H1 (cell line): ENCODE measurements around the gene ACTG2. TPM values are rescaled to one million over a fixed set of nuclear protein-coding genes. Genes with fewer than 3 reads are reported as not detected.
A peak's percentile ranks its signal among the peaks of the same experiment; 100 is the strongest.

Experiments
- CTCF ChIA-PET: fragments of 300-600 bp; sonication (Branson Sonifier 250); formaldehyde crosslinking; loops from one replicate; lab custom pipeline; 2021; ENCODE audit not compliant: partially characterized antibody; lab: Charles Lee
- POLR2A ChIA-PET: fragments of 300-600 bp; sonication (Branson Sonifier 250); formaldehyde crosslinking; loops from one replicate; lab custom pipeline; 2021; ENCODE audit warnings: inconsistent platforms; ENCODE audit not compliant: partially characterized antibody; lab: Charles Lee
- DNase-seq, 2 experiments: peaks; one replicate each; pipeline versions ENCODE4 v3.0.0 to v3.0.0-alpha.2; 2010 to 2022; ENCODE audit warnings: low spot score in 2 of 2, low read depth in 1 of 2, mixed read lengths in 1 of 2
- FAIRE-seq: peaks from 2 replicates; lab custom pipeline; 2011; peaks lifted over from hg19 to GRCh38; lab: Jason Lieb, UNC
- H2AFZ ChIP-seq: 2 replicates; pipeline ENCODE4 v1.8.1; 2012; ENCODE audit warnings: low read length, inconsistent platforms
- H2AK5ac ChIP-seq: 2 replicates; pipeline ENCODE4 v1.6.1; 2013; ENCODE audit warnings: low read depth, low read length
- H2BK120ac ChIP-seq: replicated peaks from 2 replicates; pipeline ENCODE3; 2013; ENCODE audit warnings: low read depth, low read length, inconsistent platforms
- H2BK12ac ChIP-seq: 2 replicates; pipeline ENCODE4 v1.6.1; 2013; ENCODE audit warnings: low read depth, low read length
- H2BK15ac ChIP-seq: 2 replicates; pipeline ENCODE4 v1.6.1; 2013; ENCODE audit warnings: low read length
- H2BK20ac ChIP-seq: 2 replicates; pipeline ENCODE4 v1.6.1; 2013; ENCODE audit warnings: low read length
- H2BK5ac ChIP-seq: 2 replicates; pipeline ENCODE4 v1.6.1; 2013; ENCODE audit warnings: low read depth, low read length
- H3K14ac ChIP-seq: 2 replicates; pipeline ENCODE4 v1.6.1; 2013; ENCODE audit warnings: inconsistent platforms; ENCODE audit not compliant: insufficient read length
- H3K18ac ChIP-seq: 2 replicates; pipeline ENCODE4 v1.6.1; 2013; ENCODE audit warnings: low read length; ENCODE audit errors: extremely low read depth
- H3K23ac ChIP-seq: 2 replicates; pipeline ENCODE4 v1.6.1; 2013; ENCODE audit warnings: inconsistent platforms; ENCODE audit not compliant: insufficient read length
- H3K23me2 ChIP-seq: 2 replicates; pipeline ENCODE4 v1.6.1; 2013; ENCODE audit warnings: low read depth, low read length
- H3K27ac ChIP-seq: 2 replicates; pipeline ENCODE4 v1.6.1; 2011; ENCODE audit warnings: low read depth, low read length, inconsistent platforms
- H3K27me3 ChIP-seq, 4 experiments: replicated peaks in 1 of 4; 1 replicate in 1 of 4; 2 replicates in 3 of 4; pipeline versions ENCODE4 v1.6.1 to v1.8.1; 2011 to 2013; ENCODE audit warnings: low read length in 3 of 4, mild to moderate bottlenecking in 3 of 4, inconsistent platforms in 2 of 4, mixed read lengths in 2 of 4, moderate library complexity in 1 of 4; ENCODE audit not compliant: control insufficient read depth in 3 of 4, insufficient read depth in 3 of 4; ENCODE audit errors: extremely low read depth in 1 of 4
- H3K36me3 ChIP-seq, 4 experiments: 2 replicates each; pipeline versions ENCODE4 v1.6.1 to v1.8.1; 2011 to 2013; ENCODE audit warnings: mild to moderate bottlenecking in 4 of 4, low read length in 3 of 4, moderate library complexity in 2 of 4, control low read depth in 1 of 4, inconsistent platforms in 1 of 4; ENCODE audit not compliant: insufficient read depth in 4 of 4, control insufficient read depth in 2 of 4
- H3K4ac ChIP-seq: replicated peaks from 2 replicates; pipeline ENCODE3; 2013; ENCODE audit warnings: low read length, low read depth, mixed read lengths, inconsistent platforms; ENCODE audit not compliant: insufficient read length
- H3K4me1 ChIP-seq, 4 experiments: replicated peaks in 1 of 4; 1 replicate in 1 of 4; 2 replicates in 3 of 4; pipeline versions ENCODE4 v1.6.1 to v1.8.1; 2011 to 2013; ENCODE audit warnings: low read length in 3 of 4, inconsistent platforms in 2 of 4, mixed read lengths in 1 of 4; ENCODE audit not compliant: insufficient read depth in 4 of 4, control insufficient read depth in 3 of 4
- H3K4me2 ChIP-seq, 2 experiments: 2 replicates each; pipeline versions ENCODE4 v1.6.1 to v1.8.1; 2011 to 2013; ENCODE audit warnings: low read depth in 2 of 2, low read length in 2 of 2, control low read depth in 1 of 2, inconsistent platforms in 1 of 2, mild to moderate bottlenecking in 1 of 2; ENCODE audit not compliant: insufficient read depth in 1 of 2
- H3K4me3 ChIP-seq, 4 experiments: fragments of 200-600, 300-600 bp in 1 of 4; sonication (generic), shearing (Covaris generic), sonication (Bioruptor Twin) in 1 of 4; 2 replicates each; pipeline versions ENCODE4 v1.5.1 to v1.8.1; 2011 to 2016; ENCODE audit warnings: low read length in 4 of 4, low read depth in 3 of 4, control low read depth in 2 of 4, inconsistent platforms in 2 of 4, mild to moderate bottlenecking in 2 of 4, mixed read lengths in 1 of 4, moderate library complexity in 1 of 4; ENCODE audit not compliant: insufficient read depth in 2 of 4; ENCODE audit errors: extremely low read depth in 1 of 4
- H3K56ac ChIP-seq: replicated peaks from 2 replicates; pipeline ENCODE3; 2013; ENCODE audit warnings: low read depth, mild to moderate bottlenecking, mixed read lengths, low read length, inconsistent platforms; ENCODE audit not compliant: insufficient read length
- H3K79me1 ChIP-seq: 2 replicates; pipeline ENCODE4 v1.6.1; 2013; ENCODE audit warnings: low read depth, low read length, control low read depth
- H3K79me2 ChIP-seq, 2 experiments: 2 replicates each; pipeline versions ENCODE4 v1.6.1 to v1.8.1; 2012 to 2013; ENCODE audit warnings: low read length in 2 of 2, mild to moderate bottlenecking in 2 of 2, inconsistent platforms in 1 of 2; ENCODE audit not compliant: insufficient read depth in 2 of 2, control insufficient read depth in 1 of 2
- H3K9ac ChIP-seq, 4 experiments: replicated peaks in 1 of 4; 1 replicate in 1 of 4; 2 replicates in 3 of 4; pipeline versions ENCODE4 v1.6.1 to v1.8.1; 2011 to 2013; ENCODE audit warnings: low read depth in 3 of 4, low read length in 3 of 4, control low read depth in 2 of 4, mild to moderate bottlenecking in 2 of 4, moderate library complexity in 2 of 4, inconsistent platforms in 1 of 4; ENCODE audit errors: extremely low read depth in 1 of 4
- H3K9me3 ChIP-seq, 2 experiments: 2 replicates each; pipeline versions ENCODE4 v1.6.1 to v1.8.1; 2012 to 2013; ENCODE audit warnings: mild to moderate bottlenecking in 2 of 2, moderate library complexity in 2 of 2, control low read depth in 1 of 2, inconsistent platforms in 1 of 2, low read depth in 1 of 2, low read length in 1 of 2, mixed read lengths in 1 of 2; ENCODE audit not compliant: insufficient read depth in 2 of 2
- H4K20me1 ChIP-seq, 2 experiments: replicated peaks in 1 of 2; 2 replicates each; pipeline versions ENCODE3 to v1.8.1; 2011 to 2013; ENCODE audit warnings: inconsistent platforms in 2 of 2, low read length in 2 of 2, mild to moderate bottlenecking in 1 of 2; ENCODE audit not compliant: insufficient read depth in 2 of 2, control insufficient read depth in 1 of 2
- H4K5ac ChIP-seq: 2 replicates; pipeline ENCODE4 v1.6.1; 2013; ENCODE audit warnings: low read length, low read depth, mixed read lengths, inconsistent platforms; ENCODE audit not compliant: insufficient read length
- H4K8ac ChIP-seq: 2 replicates; pipeline ENCODE4 v1.8.0; 2013; ENCODE audit warnings: mild to moderate bottlenecking, moderate library complexity, low read length, inconsistent platforms; ENCODE audit not compliant: insufficient read depth; ENCODE audit errors: extremely low read depth
- H4K91ac ChIP-seq: replicated peaks from 2 replicates; pipeline ENCODE3; 2013; ENCODE audit warnings: low read length, mixed read lengths, inconsistent platforms; ENCODE audit not compliant: insufficient read length
- JUN ChIP-seq: IDR thresholded peaks from 2 replicates; pipeline ENCODE4 v1.6.1; 2011; ENCODE audit warnings: low read depth, mild to moderate bottlenecking, improper control_type of control experiment, low read length
- PHF8 ChIP-seq: fragments of 200-600 bp; sonication (generic); conservative IDR thresholded peaks from 2 replicates; pipeline ENCODE4 v1.7.1; 2012; ENCODE audit warnings: low read depth, mild to moderate bottlenecking, inconsistent platforms, low read length, moderate library complexity
- POLR2A ChIP-seq, 2 experiments: IDR thresholded peaks; 1 replicate in 1 of 2; 2 replicates in 1 of 2; pipeline ENCODE4 v1.6.1; 2011; ENCODE audit warnings: low read depth in 2 of 2, low read length in 2 of 2, mild to moderate bottlenecking in 2 of 2; ENCODE audit errors: control extremely low read depth in 1 of 2
- POLR2AphosphoS5 ChIP-seq: IDR thresholded peaks from 2 replicates; pipeline ENCODE4 v1.6.1; 2011; ENCODE audit warnings: low read depth, low read length
- RAD21 ChIP-seq, 2 experiments: IDR thresholded peaks in 1 of 2; conservative IDR thresholded peaks in 1 of 2; 2 replicates each; pipeline ENCODE4 v1.6.1; 2011; ENCODE audit warnings: low read depth in 2 of 2, low read length in 2 of 2, improper control_type of control experiment in 1 of 2, inconsistent platforms in 1 of 2, mild to moderate bottlenecking in 1 of 2, moderate library complexity in 1 of 2
- SP2 ChIP-seq: IDR thresholded peaks from 2 replicates; pipeline ENCODE4 v1.6.1; 2012; ENCODE audit warnings: mild to moderate bottlenecking, low read length, inconsistent platforms
- TAF7 ChIP-seq: optimal IDR thresholded peaks from 2 replicates; pipeline ENCODE3; 2011; ENCODE audit warnings: low read depth, mild to moderate bottlenecking, inconsistent platforms, low read length, moderate library complexity, borderline replicate concordance
- TBP ChIP-seq: IDR thresholded peaks from 2 replicates; pipeline ENCODE4 v1.6.1; 2011; ENCODE audit warnings: low read depth, low read length, improper control_type of control experiment
- YY1 ChIP-seq: IDR thresholded peaks from 2 replicates; pipeline ENCODE4 v1.6.1; 2011; ENCODE audit warnings: low read depth, mild to moderate bottlenecking, low read length
- WGBS, 2 experiments: shearing (Covaris generic) in 1 of 2; methylation state at CpG; one replicate each; pipeline versions ENCODE4 v1.1.6 to v1.1.7; 2013 to 2015; ENCODE audit warnings: low lambda C conversion rate in 2 of 2, mixed read lengths in 2 of 2, inconsistent platforms in 1 of 2, low coverage in 1 of 2, missing lambda C conversion rate in 1 of 2; ENCODE audit not compliant: insufficient replicate concordance in 2 of 2, insufficient coverage in 1 of 2, insufficient read length in 1 of 2; ENCODE audit errors: extremely low coverage in 1 of 2, missing lambda C conversion rate in 1 of 2; 5-methylcytosine and 5-hydroxymethylcytosine counted together
- polyA plus RNA-seq, 7 experiments: library from polyadenylated mRNA; depleted of rRNA in 3 of 7; stranded (reverse) in 5 of 7; unstranded in 2 of 7; fragments of >200 nt in 5 of 7; fragments of 200-250 nt in 2 of 7; gene quantifications; 1 replicate in 5 of 7; 2 replicates in 1 of 7; 4 replicates in 1 of 7; pipeline versions ENCODE4 v1.2.1 to v1.2.3, GENCODE V29; 2011 to 2013; ENCODE audit warnings: missing spikeins in 2 of 7, mixed read lengths in 2 of 7
- total RNA-seq: library from RNA; stranded (reverse); fragmentation: NEBNext Ultra II Directional; extraction: Animal tissue kit (Norgen Biotek cat#: 25700); gene quantifications from 2 replicates; pipeline ENCODE4 v1.2.1, GENCODE V29; 2021
- TF ChIP-seq, protein P1 (sequence below), 3 experiments: IDR thresholded peaks; 1 replicate in 2 of 3; 2 replicates in 1 of 3; pipeline versions ENCODE4 v1.5.1 to v1.6.1; 2011; ENCODE audit warnings: low read length in 3 of 3, mild to moderate bottlenecking in 3 of 3, inconsistent platforms in 2 of 3, low read depth in 1 of 3, moderate library complexity in 1 of 3; ENCODE audit not compliant: insufficient read depth in 1 of 3; ENCODE audit errors: control extremely low read depth in 1 of 3

ACTG2 gene
- total and polyA plus RNA-seq, 2 of the 8 experiments (the other 6 are each of a cell fraction or from before 2014, with no cell fraction given): 6.2 to 13.7 TPM

DNA sequence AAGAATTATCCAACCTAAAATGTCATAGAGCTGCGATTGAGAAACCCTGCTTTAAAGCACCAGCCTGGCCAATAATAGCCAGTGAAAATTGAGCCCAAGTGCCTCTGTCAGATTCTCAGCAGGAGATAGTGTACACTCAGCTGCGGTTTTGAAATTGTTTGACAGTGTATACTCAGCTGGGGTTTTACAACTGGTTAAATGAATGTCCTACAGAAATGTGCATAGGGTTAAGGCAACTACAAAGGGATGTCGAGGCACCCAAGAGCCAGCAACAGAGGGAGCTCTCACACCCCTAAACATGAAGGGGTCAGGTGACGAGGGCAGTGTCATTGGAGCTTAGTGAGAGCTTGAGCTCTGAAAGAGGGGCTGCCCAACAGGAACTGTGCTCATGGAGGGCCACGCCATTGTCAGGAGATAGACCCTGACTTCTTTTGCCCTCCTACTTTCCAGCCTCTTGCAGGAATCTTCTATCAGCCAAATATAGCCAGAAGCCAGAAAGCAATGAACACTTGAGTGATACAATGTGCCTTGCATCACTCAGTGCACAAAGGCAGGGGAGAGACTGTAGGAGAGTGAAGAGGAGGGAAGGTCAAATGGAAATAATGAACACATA is 15.1 kb downstream of the ACTG2 start:
- WGBS, 2 experiments: 51% methylated on average over 5 of the region's 5 CpGs; no CpG with 5 or more reads in 1 of the 2 experiments
- Histone ChIP-seq H3K36me3 (no peaks in the 10 kb centered on the region), H4K91ac (no peak overlapping the region), H3K27ac (no peak overlapping the region), H2BK20ac (no peak overlapping the region), H3K4me2 (0 out of 4 replicates have a peak overlapping the region, but pooled peaks of 1 of the 2 experiments have one; percentile 23), H3K4ac (no peak overlapping the region), H3K56ac (no peak overlapping the region), H3K79me2 (no peaks in the 10 kb centered on the region), H3K27me3 (no peaks in the 10 kb centered on the region), H4K8ac (no peak overlapping the region), H3K4me1 (peaks cover 0 to 5% (median under 1%) of the 10 kb centered on the region in 4 experiments; a peak in 2 of 7 replicates), H2BK12ac (no peak overlapping the region), H2AFZ (peak overlapping the region; percentile 98), H2BK120ac (no peak overlapping the region), H2BK5ac (no peak overlapping the region), H3K79me1 (no peaks in the 10 kb centered on the region), H4K5ac (no peak overlapping the region), H3K23me2 (no peaks in the 10 kb centered on the region), H3K14ac (no peak overlapping the region), H3K9ac (no peak overlapping the region), H3K18ac (no peak overlapping the region; the same call in 1 of the 2 replicates), H3K9me3 (no peaks in the 10 kb centered on the region), H3K4me3 (no peak overlapping the region), H2AK5ac (no peak overlapping the region), H2BK15ac (0 out of 2 replicates have a peak overlapping the region, but pooled peaks have one; percentile 1), H4K20me1 (no peaks in the 10 kb centered on the region), H3K23ac (no peak overlapping the region)
- DNase-seq (peak; percentile 27 to 64), FAIRE-seq (peak; percentile 55)
- CTCF ChIA-PET: interaction anchor here (0.6 to 3.5 kb wide), 22 partner anchors 11 to 299 kb away, joined by 3 to 24 read pairs (median 4); no protein-coding TSS in a partner anchor
- POLR2A ChIA-PET: interaction anchor here (1.1 to 1.3 kb wide), 2 partner anchors 74 to 240 kb away, joined by 3 to 5 read pairs; partner anchors contain the start of gene BOLA3
- TF ChIP-seq RAD21 (IDR thresholded peaks at IDR 0.05 in 1 of 2, conservative IDR thresholded peaks at IDR 0.05 in 1 of 2; ENCODE audit: low read depth in 2 of 2, low read length in 2 of 2) (peak; percentile 69 to 80), TBP (0 out of 2 replicates have a peak, but pooled peaks have one; percentile 38), POLR2A (IDR thresholded peaks at IDR 0.05; ENCODE audit: control extremely low read depth in 1 of 2, low read depth in 2 of 2, low read length in 2 of 2) (peak in 1 of 2 experiments; percentile 48; a peak in 2 of 3 replicates), PHF8 (no peak), TAF7 (no peak), JUN (no peak), YY1 (peak; percentile 34; the same call in 1 of the 2 replicates), SP2 (no peak), POLR2AphosphoS5 (0 out of 2 replicates have a peak, but pooled peaks have one; percentile 20)
- TF ChIP-seq, protein P1, sequence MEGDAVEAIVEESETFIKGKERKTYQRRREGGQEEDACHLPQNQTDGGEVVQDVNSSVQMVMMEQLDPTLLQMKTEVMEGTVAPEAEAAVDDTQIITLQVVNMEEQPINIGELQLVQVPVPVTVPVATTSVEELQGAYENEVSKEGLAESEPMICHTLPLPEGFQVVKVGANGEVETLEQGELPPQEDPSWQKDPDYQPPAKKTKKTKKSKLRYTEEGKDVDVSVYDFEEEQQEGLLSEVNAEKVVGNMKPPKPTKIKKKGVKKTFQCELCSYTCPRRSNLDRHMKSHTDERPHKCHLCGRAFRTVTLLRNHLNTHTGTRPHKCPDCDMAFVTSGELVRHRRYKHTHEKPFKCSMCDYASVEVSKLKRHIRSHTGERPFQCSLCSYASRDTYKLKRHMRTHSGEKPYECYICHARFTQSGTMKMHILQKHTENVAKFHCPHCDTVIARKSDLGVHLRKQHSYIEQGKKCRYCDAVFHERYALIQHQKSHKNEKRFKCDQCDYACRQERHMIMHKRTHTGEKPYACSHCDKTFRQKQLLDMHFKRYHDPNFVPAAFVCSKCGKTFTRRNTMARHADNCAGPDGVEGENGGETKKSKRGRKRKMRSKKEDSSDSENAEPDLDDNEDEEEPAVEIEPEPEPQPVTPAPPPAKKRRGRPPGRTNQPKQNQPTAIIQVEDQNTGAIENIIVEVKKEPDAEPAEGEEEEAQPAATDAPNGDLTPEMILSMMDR (IDR thresholded peaks at IDR 0.05; ENCODE audit: control extremely low read depth in 1 of 3, insufficient read depth in 1 of 3, low read depth in 1 of 3, low read length in 3 of 3): peak; percentile 62 to 81 (median 62)
